NCI-H1930 (cell line): ENCODE results near the gene HS3ST3A1.
"Not testable (repeated sequence)": the region's sequence is repeated elsewhere in the genome, so short reads cannot be mapped to it uniquely, and the experiment has no call there.

Experiments
- DNase-seq, 2 experiments: peaks; one replicate each; lab custom pipeline; 2025; lab: John Stamatoyannopoulos, UW

Gene HS3ST3A1

GRCh38 chr17:13575922-13576419 is 25.8 kb downstream of the HS3ST3A1 start:
- DNase-seq = no peak

GRCh38 chr17:13575466-13575865 is 26.3 kb downstream of the HS3ST3A1 start:
- no peak for DNase-seq

GRCh38 chr17:13572581-13572980 is 29.1 kb downstream of the HS3ST3A1 start:
- DNase-seq = no peak

- no peak for DNase-seq
Measured at GRCh38 chr17:13569398-13570123, 32.2 kb downstream of the HS3ST3A1 start.

- no peak for DNase-seq
Measured at GRCh38 chr17:13568582-13569397, 32.9 kb downstream of the HS3ST3A1 start.

GRCh38 chr17:13563866-13564265 is 37.9 kb downstream of the HS3ST3A1 start:
- DNase-seq = no peak

GRCh38 chr17:13562271-13562800 is 39.4 kb downstream of the HS3ST3A1 start:
- DNase-seq = no peak

- DNase-seq = no peak
Measured at GRCh38 chr17:13561606-13562270, 40.0 kb downstream of the HS3ST3A1 start.

- no peak for DNase-seq
Measured at GRCh38 chr17:13560935-13561334, 40.8 kb downstream of the HS3ST3A1 start.

GRCh38 chr17:13558588-13558987 is 43.1 kb downstream of the HS3ST3A1 start:
- DNase-seq = no peak

GRCh38 chr17:13557077-13557476 is 44.7 kb downstream of the HS3ST3A1 start:
- DNase-seq = no peak

- no peak for DNase-seq
Measured at GRCh38 chr17:13554231-13554630, 47.5 kb downstream of the HS3ST3A1 start.

- DNase-seq = no peak
Measured at GRCh38 chr17:13550291-13550690, 51.4 kb downstream of the HS3ST3A1 start.

- not testable (repeated sequence) for DNase-seq
Measured at GRCh38 chr17:13548576-13548975, 53.2 kb downstream of the HS3ST3A1 start.

- DNase-seq = no peak
Measured at GRCh38 chr17:13546851-13547250, 54.9 kb downstream of the HS3ST3A1 start.

GRCh38 chr17:13545941-13546340 is 55.8 kb downstream of the HS3ST3A1 start:
- no peak for DNase-seq

GRCh38 chr17:13544765-13545164 is 57.0 kb downstream of the HS3ST3A1 start:
- DNase-seq = no peak

- no peak for DNase-seq
Measured at GRCh38 chr17:13544292-13544691, 57.4 kb downstream of the HS3ST3A1 start.

GRCh38 chr17:13542636-13543035 is 59.1 kb downstream of the HS3ST3A1 start:
- no peak for DNase-seq

GRCh38 chr17:13541032-13541480 is 60.7 kb downstream of the HS3ST3A1 start:
- no peak for DNase-seq

GRCh38 chr17:13540546-13540945 is 61.2 kb downstream of the HS3ST3A1 start:
- no peak for DNase-seq

GRCh38 chr17:13539421-13539820 is 62.3 kb downstream of the HS3ST3A1 start:
- no peak for DNase-seq
